ENCODE data around the gene MRPL39.

Gene MRPL39

GRCh38 chr21:25563361-25564116 is 43.7 kb downstream of the MRPL39 start:
- no peaks in the 10 kb centered on the region for H4K20me1 ChIP-seq (ENCODE audit: control insufficient read depth, insufficient read depth, low read depth, low read length)
- peak overlapping the region; percentile 84 for H3K4me3 ChIP-seq (ENCODE audit: low read length)
- no peaks in the 10 kb centered on the region for H3K9me2 ChIP-seq (replicated peaks; ENCODE audit: control insufficient read depth, low read length)
- no peaks in the 10 kb centered on the region for H3K9me3 ChIP-seq (ENCODE audit: control insufficient read depth, insufficient read depth, low read length)
- peaks cover 65% of the 10 kb centered on the region for H3K79me2 ChIP-seq (ENCODE audit: control insufficient read depth, low read length)
- H3K36me3 ChIP-seq (ENCODE audit: control insufficient read depth, low read length), result peaks cover 52% of the 10 kb centered on the region
- no peaks in the 10 kb centered on the region for H3K27me3 ChIP-seq (ENCODE audit: control insufficient read depth, low read length)
- H3K4me2 ChIP-seq (ENCODE audit: low read length), result peak overlapping the region; percentile 76
- no peaks in the 10 kb centered on the region; the same call in 1 of the 2 replicates for H3F3A ChIP-seq (ENCODE audit: control insufficient read depth, insufficient read depth)
- H3K4me1 ChIP-seq (ENCODE audit: control insufficient read depth, low read length), result peaks cover 74% of the 10 kb centered on the region
- TF ChIP-seq, protein P1, sequence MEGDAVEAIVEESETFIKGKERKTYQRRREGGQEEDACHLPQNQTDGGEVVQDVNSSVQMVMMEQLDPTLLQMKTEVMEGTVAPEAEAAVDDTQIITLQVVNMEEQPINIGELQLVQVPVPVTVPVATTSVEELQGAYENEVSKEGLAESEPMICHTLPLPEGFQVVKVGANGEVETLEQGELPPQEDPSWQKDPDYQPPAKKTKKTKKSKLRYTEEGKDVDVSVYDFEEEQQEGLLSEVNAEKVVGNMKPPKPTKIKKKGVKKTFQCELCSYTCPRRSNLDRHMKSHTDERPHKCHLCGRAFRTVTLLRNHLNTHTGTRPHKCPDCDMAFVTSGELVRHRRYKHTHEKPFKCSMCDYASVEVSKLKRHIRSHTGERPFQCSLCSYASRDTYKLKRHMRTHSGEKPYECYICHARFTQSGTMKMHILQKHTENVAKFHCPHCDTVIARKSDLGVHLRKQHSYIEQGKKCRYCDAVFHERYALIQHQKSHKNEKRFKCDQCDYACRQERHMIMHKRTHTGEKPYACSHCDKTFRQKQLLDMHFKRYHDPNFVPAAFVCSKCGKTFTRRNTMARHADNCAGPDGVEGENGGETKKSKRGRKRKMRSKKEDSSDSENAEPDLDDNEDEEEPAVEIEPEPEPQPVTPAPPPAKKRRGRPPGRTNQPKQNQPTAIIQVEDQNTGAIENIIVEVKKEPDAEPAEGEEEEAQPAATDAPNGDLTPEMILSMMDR (IDR thresholded peaks at IDR 0.05; ENCODE audit: low read depth, low read length, poor library complexity, severe bottlenecking), result no peak
- no peak for TF ChIP-seq EZH2phosphoT487 (IDR thresholded peaks at IDR 0.05; ENCODE audit: borderline replicate concordance, low read length)
- peak overlapping the region; percentile 78 for H3K27ac ChIP-seq (ENCODE audit: low read depth, low read length)

- H4K20me1 ChIP-seq (ENCODE audit: control insufficient read depth, insufficient read depth, low read depth, low read length), result no peaks in the 10 kb centered on the region
- H3K4me2 ChIP-seq (ENCODE audit: low read length), result peak overlapping the region; percentile 76
- H3K9me3 ChIP-seq (ENCODE audit: control insufficient read depth, insufficient read depth, low read length), result no peaks in the 10 kb centered on the region
- H3K27me3 ChIP-seq (ENCODE audit: control insufficient read depth, low read length), result no peaks in the 10 kb centered on the region
- H3K79me2 ChIP-seq (ENCODE audit: control insufficient read depth, low read length), result peaks cover 58% of the 10 kb centered on the region
- no peaks in the 10 kb centered on the region; the same call in 1 of the 2 replicates for H3F3A ChIP-seq (ENCODE audit: control insufficient read depth, insufficient read depth)
- peak overlapping the region; percentile 78 for H3K27ac ChIP-seq (ENCODE audit: low read depth, low read length)
- no peak for TF ChIP-seq EZH2phosphoT487 (IDR thresholded peaks at IDR 0.05; ENCODE audit: borderline replicate concordance, low read length)
- TF ChIP-seq, protein P1 (IDR thresholded peaks at IDR 0.05; ENCODE audit: low read depth, low read length, poor library complexity, severe bottlenecking), result no peak
- H3K4me3 ChIP-seq (ENCODE audit: low read length), result peak overlapping the region; percentile 84
- peaks cover 65% of the 10 kb centered on the region for H3K4me1 ChIP-seq (ENCODE audit: control insufficient read depth, low read length)
- no peaks in the 10 kb centered on the region for H3K9me2 ChIP-seq (replicated peaks; ENCODE audit: control insufficient read depth, low read length)
- peaks cover 44% of the 10 kb centered on the region for H3K36me3 ChIP-seq (ENCODE audit: control insufficient read depth, low read length)
Observed at GRCh38 chr21:25562660-25563059, 44.6 kb downstream of the MRPL39 start.

GRCh38 chr21:25561668-25562641 is 45.3 kb downstream of the MRPL39 start:
- H3K9me3 ChIP-seq (ENCODE audit: control insufficient read depth, insufficient read depth, low read length), result no peaks in the 10 kb centered on the region
- peak overlapping the region; percentile 84 for H3K4me3 ChIP-seq (ENCODE audit: low read length)
- peaks cover 51% of the 10 kb centered on the region for H3K79me2 ChIP-seq (ENCODE audit: control insufficient read depth, low read length)
- peaks cover 37% of the 10 kb centered on the region for H3K36me3 ChIP-seq (ENCODE audit: control insufficient read depth, low read length)
- no peak for TF ChIP-seq EZH2phosphoT487 (IDR thresholded peaks at IDR 0.05; ENCODE audit: borderline replicate concordance, low read length)
- TF ChIP-seq, protein P1 (IDR thresholded peaks at IDR 0.05; ENCODE audit: low read depth, low read length, poor library complexity, severe bottlenecking), result peak; percentile 38
- H3K4me2 ChIP-seq (ENCODE audit: low read length), result peak overlapping the region; percentile 76
- no peaks in the 10 kb centered on the region; the same call in 1 of the 2 replicates for H3F3A ChIP-seq (ENCODE audit: control insufficient read depth, insufficient read depth)
- H3K4me1 ChIP-seq (ENCODE audit: control insufficient read depth, low read length), result peaks cover 58% of the 10 kb centered on the region
- H3K9me2 ChIP-seq (replicated peaks; ENCODE audit: control insufficient read depth, low read length), result no peaks in the 10 kb centered on the region
- H3K27me3 ChIP-seq (ENCODE audit: control insufficient read depth, low read length), result no peaks in the 10 kb centered on the region
- H3K27ac ChIP-seq (ENCODE audit: low read depth, low read length), result peak overlapping the region; percentile 78
- no peaks in the 10 kb centered on the region for H4K20me1 ChIP-seq (ENCODE audit: control insufficient read depth, insufficient read depth, low read depth, low read length)
